ENCODE data around the gene CEP295NL.

Gene CEP295NL

GRCh38 chr17:78890498-78890897 is 12.5 kb downstream of the CEP295NL start:
- TF ChIP-seq GATA2 (IDR thresholded peaks at IDR 0.05; ENCODE audit: low read depth, low read length) (no peak), GATA3 (IDR thresholded peaks at IDR 0.05; ENCODE audit: low read depth, low read length) (no peak)

- no peak for TF ChIP-seq GATA3 (IDR thresholded peaks at IDR 0.05; ENCODE audit: low read depth, low read length)
- no peak for TF ChIP-seq GATA2 (IDR thresholded peaks at IDR 0.05; ENCODE audit: low read depth, low read length)
Observed at GRCh38 chr17:78889531-78889930, 13.5 kb downstream of the CEP295NL start.

GRCh38 chr17:78888941-78889518 is 14.0 kb downstream of the CEP295NL start:
- TF ChIP-seq GATA2 (IDR thresholded peaks at IDR 0.05; ENCODE audit: low read depth, low read length) (no peak), GATA3 (IDR thresholded peaks at IDR 0.05; ENCODE audit: low read depth, low read length) (no peak)

GRCh38 chr17:78886954-78887353 is 16.0 kb downstream of the CEP295NL start:
- TF ChIP-seq GATA3 (IDR thresholded peaks at IDR 0.05; ENCODE audit: low read depth, low read length) (no peak), GATA2 (IDR thresholded peaks at IDR 0.05; ENCODE audit: low read depth, low read length) (no peak)

GRCh38 chr17:78885956-78886355 is 17.0 kb downstream of the CEP295NL start:
- TF ChIP-seq GATA2 (IDR thresholded peaks at IDR 0.05; ENCODE audit: low read depth, low read length), result no peak
- TF ChIP-seq GATA3 (IDR thresholded peaks at IDR 0.05; ENCODE audit: low read depth, low read length), result no peak

- no peak for TF ChIP-seq GATA3 (IDR thresholded peaks at IDR 0.05; ENCODE audit: low read depth, low read length)
- TF ChIP-seq GATA2 (IDR thresholded peaks at IDR 0.05; ENCODE audit: low read depth, low read length), result no peak
Observed at GRCh38 chr17:78884876-78885667, 17.9 kb downstream of the CEP295NL start.

GRCh38 chr17:78884148-78884825 is 18.7 kb downstream of the CEP295NL start:
- TF ChIP-seq GATA3 (IDR thresholded peaks at IDR 0.05; ENCODE audit: low read depth, low read length) (no peak), GATA2 (IDR thresholded peaks at IDR 0.05; ENCODE audit: low read depth, low read length) (no peak)

- TF ChIP-seq GATA3 (IDR thresholded peaks at IDR 0.05; ENCODE audit: low read depth, low read length), result no peak
- TF ChIP-seq GATA2 (IDR thresholded peaks at IDR 0.05; ENCODE audit: low read depth, low read length), result no peak
Observed at GRCh38 chr17:78883533-78884131, 19.4 kb downstream of the CEP295NL start.

GRCh38 chr17:78883089-78883532 is 19.9 kb downstream of the CEP295NL start:
- TF ChIP-seq GATA2 (IDR thresholded peaks at IDR 0.05; ENCODE audit: low read depth, low read length) (no peak), GATA3 (IDR thresholded peaks at IDR 0.05; ENCODE audit: low read depth, low read length) (no peak)

GRCh38 chr17:78882540-78883088 is 20.4 kb downstream of the CEP295NL start:
- TF ChIP-seq GATA2 (IDR thresholded peaks at IDR 0.05; ENCODE audit: low read depth, low read length) (no peak), GATA3 (IDR thresholded peaks at IDR 0.05; ENCODE audit: low read depth, low read length) (no peak)

- TF ChIP-seq GATA2 (IDR thresholded peaks at IDR 0.05; ENCODE audit: low read depth, low read length) (0 out of 2 replicates have a peak, but pooled peaks have one; percentile 8), GATA3 (IDR thresholded peaks at IDR 0.05; ENCODE audit: low read depth, low read length) (no peak)
Observed at GRCh38 chr17:78879635-78880186, 23.3 kb downstream of the CEP295NL start.

GRCh38 chr17:78878871-78879527 is 24.0 kb downstream of the CEP295NL start:
- TF ChIP-seq GATA3 (IDR thresholded peaks at IDR 0.05; ENCODE audit: low read depth, low read length) (no peak), GATA2 (IDR thresholded peaks at IDR 0.05; ENCODE audit: low read depth, low read length) (no peak)

GRCh38 chr17:78878261-78878660 is 24.7 kb downstream of the CEP295NL start:
- TF ChIP-seq GATA2 (IDR thresholded peaks at IDR 0.05; ENCODE audit: low read depth, low read length) (no peak), GATA3 (IDR thresholded peaks at IDR 0.05; ENCODE audit: low read depth, low read length) (no peak)
